Esophagus squamous epithelium (tissue), 5 donors: Measurements from ENCODE around the gene DOCK3. TPM values are rescaled to one million over a fixed set of nuclear protein-coding genes. Genes with fewer than 3 reads are reported as not detected.

Experiments used
- DNase-seq: peaks from one replicate; lab custom pipeline; 2025; lab: John Stamatoyannopoulos, UW
- H3K27ac ChIP-seq, 4 donors: fragments of 200-600 bp; sonication (generic); one replicate each; pipeline ENCODE4 v1.5.1; 2016 to 2019; ENCODE audit warnings: mild to moderate bottlenecking in 1 of 4
- H3K27me3 ChIP-seq, 4 donors: fragments of 200-600 bp; sonication (generic); 1 replicate in 3 of 4; 2 replicates in 1 of 4; pipeline versions ENCODE4 v1.5.1 to v1.6.0; 2017 to 2021; ENCODE audit warnings: antibody characterized with exemption in 1 of 4
- H3K36me3 ChIP-seq, 3 donors: fragments of 200-600 bp; sonication (generic); one replicate each; pipeline ENCODE4 v1.5.1; 2016 to 2019
- H3K4me1 ChIP-seq, 3 donors: fragments of 200-600 bp; sonication (generic); one replicate each; pipeline ENCODE4 v1.5.1; 2017 to 2019
- H3K4me3 ChIP-seq, 4 donors: fragments of 200-600 bp; sonication (generic); 1 replicate in 3 of 4; 2 replicates in 1 of 4; pipeline ENCODE4 v1.5.1; 2016 to 2019; ENCODE audit warnings: mild to moderate bottlenecking in 2 of 4, moderate library complexity in 1 of 4
- H3K9me3 ChIP-seq, 3 donors: fragments of 200-600 bp; sonication (generic); one replicate each; pipeline ENCODE4 v1.5.1; 2016 to 2019
- POLR2A ChIP-seq, 4 donors: fragments of 450-650 bp; IDR thresholded peaks; one replicate each; pipeline ENCODE4 v1.6.1; 2017; ENCODE audit warnings: antibody characterized with exemption in 4 of 4, mild to moderate bottlenecking in 4 of 4, moderate library complexity in 3 of 4
- WGBS, 2 donors: methylation state at CpG; one replicate each; pipeline ENCODE4 v1.1.5; 2018; 5-methylcytosine and 5-hydroxymethylcytosine counted together
- intact Hi-C: fragments of 100-400 bp; cut with DNase I; formaldehyde crosslinking; loops from one replicate; pipeline ENCODE4 v1.15.0; 2022
- total RNA-seq, 4 donors: library from RNA; depleted of rRNA; stranded (reverse); fragments of >200 nt; gene quantifications; one replicate each; pipeline ENCODE4 v1.1.0, GENCODE V29; 2016
- TF ChIP-seq, protein P1 (sequence below), 6 experiments: fragments of 450-650 bp in 4 of 6; fragments of 200-600 bp in 2 of 6; sonication (generic) in 2 of 6; IDR thresholded peaks; one replicate each; pipeline ENCODE4 v1.5.1; 2016 to 2019; ENCODE audit warnings: antibody characterized with exemption in 6 of 6, mild to moderate bottlenecking in 4 of 6, moderate library complexity in 4 of 6
- donor health status: DM: yes; HTN: yes; CAD: no.

Gene DOCK3
- total RNA-seq, 4 donors from 2014 or later = 0.92 to 1.7 (median 1.4) TPM

DNA sequence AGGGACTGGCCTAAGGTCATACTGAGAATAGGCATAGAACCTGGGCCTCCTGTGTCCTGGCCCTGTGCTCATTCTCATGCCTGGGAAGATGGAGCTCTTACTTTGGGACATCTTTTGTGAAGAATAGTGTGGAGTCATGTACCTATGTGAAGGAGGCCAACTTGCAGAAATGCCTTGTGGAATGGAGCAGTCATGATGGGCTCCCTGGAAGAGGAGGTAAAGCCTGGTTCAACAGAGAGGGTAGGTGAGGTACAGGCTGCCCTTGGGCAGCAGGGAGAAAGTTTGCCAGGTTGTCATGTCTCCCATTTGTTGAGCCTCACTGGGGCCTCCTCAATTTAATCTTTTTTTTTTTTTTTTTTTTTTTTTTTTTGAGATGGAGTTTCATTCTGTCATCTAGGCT lies 39.7 kb upstream of the DOCK3 start:
- H3K36me3 ChIP-seq = peaks cover 0 to 28% (median 0%) of the 10 kb centered on the region in 3 donors
- DNase-seq = no peak
- TF ChIP-seq, protein P1, sequence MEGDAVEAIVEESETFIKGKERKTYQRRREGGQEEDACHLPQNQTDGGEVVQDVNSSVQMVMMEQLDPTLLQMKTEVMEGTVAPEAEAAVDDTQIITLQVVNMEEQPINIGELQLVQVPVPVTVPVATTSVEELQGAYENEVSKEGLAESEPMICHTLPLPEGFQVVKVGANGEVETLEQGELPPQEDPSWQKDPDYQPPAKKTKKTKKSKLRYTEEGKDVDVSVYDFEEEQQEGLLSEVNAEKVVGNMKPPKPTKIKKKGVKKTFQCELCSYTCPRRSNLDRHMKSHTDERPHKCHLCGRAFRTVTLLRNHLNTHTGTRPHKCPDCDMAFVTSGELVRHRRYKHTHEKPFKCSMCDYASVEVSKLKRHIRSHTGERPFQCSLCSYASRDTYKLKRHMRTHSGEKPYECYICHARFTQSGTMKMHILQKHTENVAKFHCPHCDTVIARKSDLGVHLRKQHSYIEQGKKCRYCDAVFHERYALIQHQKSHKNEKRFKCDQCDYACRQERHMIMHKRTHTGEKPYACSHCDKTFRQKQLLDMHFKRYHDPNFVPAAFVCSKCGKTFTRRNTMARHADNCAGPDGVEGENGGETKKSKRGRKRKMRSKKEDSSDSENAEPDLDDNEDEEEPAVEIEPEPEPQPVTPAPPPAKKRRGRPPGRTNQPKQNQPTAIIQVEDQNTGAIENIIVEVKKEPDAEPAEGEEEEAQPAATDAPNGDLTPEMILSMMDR (IDR thresholded peaks at IDR 0.05) = no peak
- TF ChIP-seq POLR2A (IDR thresholded peaks at IDR 0.05) = no peak
- peaks cover 8 to 59% (median 9%) of the 10 kb centered on the region in 3 donors for H3K4me1 ChIP-seq
- H3K27me3 ChIP-seq = no peaks in the 10 kb centered on the region
- H3K4me3 ChIP-seq = no peak overlapping the region
- no peak overlapping the region for H3K27ac ChIP-seq
- no peaks in the 10 kb centered on the region for H3K9me3 ChIP-seq
- intact Hi-C loops = no loop called here

DNA sequence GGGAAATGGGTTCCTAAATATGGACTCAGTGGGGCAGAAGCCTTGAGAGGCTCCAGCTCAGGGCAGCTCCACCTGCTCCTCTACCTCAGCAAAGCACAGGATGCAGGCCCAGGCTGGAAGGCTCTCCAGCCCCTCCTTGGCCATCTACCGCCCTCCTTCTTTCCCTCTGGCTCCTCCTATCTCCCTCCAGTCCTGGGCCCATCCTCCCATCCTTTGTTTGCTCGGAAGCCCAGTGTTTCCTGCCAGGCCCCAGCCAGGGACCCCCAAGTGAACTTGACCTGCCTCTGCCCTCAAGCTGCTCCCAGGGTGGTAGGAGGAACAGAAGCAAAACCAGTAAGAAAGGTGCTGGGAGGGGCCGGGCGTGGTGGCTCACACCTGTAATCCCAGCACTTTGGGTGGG lies 37.7 kb upstream of the DOCK3 start:
- Histone ChIP-seq H3K4me1 (peaks cover 5 to 41% (median 6%) of the 10 kb centered on the region in 3 donors), H3K27me3 (no peaks in the 10 kb centered on the region), H3K27ac (peak overlapping the region in 1 of 4 donors; percentile 31), H3K36me3 (peaks cover 7 to 42% (median 14%) of the 10 kb centered on the region in 3 donors), H3K9me3 (no peaks in the 10 kb centered on the region), H3K4me3 (no peak overlapping the region)
- TF ChIP-seq POLR2A (IDR thresholded peaks at IDR 0.05) = no peak
- TF ChIP-seq, protein P1 (IDR thresholded peaks at IDR 0.05) = no peak
- 70 to 87% methylated on average over 3 to 4 of the region's 4 CpGs for WGBS, 2 donors
- no peak for DNase-seq
- intact Hi-C loops = no loop called here

DNA sequence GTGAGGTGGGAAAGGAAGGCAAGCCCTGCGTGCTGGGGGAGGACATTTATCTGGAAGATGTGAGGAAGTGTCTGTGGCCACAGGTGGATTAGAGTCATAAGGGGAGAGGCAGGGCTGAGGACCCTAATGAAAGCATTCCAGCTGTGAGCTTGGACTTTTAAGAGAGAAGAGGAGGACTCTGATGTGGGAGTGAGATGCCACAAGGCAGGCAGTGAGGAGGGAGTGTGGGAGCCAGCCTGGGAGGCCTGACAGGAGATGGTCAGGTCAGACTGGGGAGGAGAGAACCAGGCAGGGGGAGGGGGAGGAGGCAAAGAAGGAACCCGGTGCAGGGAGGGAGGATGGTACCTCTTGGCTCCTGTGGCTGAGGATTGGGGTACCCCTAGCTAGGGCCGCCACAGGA lies 36.8 kb upstream of the DOCK3 start:
- H3K4me3 ChIP-seq = no peak overlapping the region
- no peaks in the 10 kb centered on the region for H3K9me3 ChIP-seq
- H3K27ac ChIP-seq = no peak overlapping the region
- intact Hi-C loops = no loop called here
- H3K36me3 ChIP-seq = peaks cover 11 to 51% (median 14%) of the 10 kb centered on the region in 3 donors
- no peaks in the 10 kb centered on the region for H3K27me3 ChIP-seq
- peaks cover 5 to 38% (median 6%) of the 10 kb centered on the region in 3 donors for H3K4me1 ChIP-seq
- no peak for TF ChIP-seq POLR2A (IDR thresholded peaks at IDR 0.05)
- TF ChIP-seq, protein P1 (IDR thresholded peaks at IDR 0.05) = no peak
- DNase-seq = no peak
- 58 to 71% methylated on average over 3 of the region's 3 CpGs for WGBS, 2 donors

DNA sequence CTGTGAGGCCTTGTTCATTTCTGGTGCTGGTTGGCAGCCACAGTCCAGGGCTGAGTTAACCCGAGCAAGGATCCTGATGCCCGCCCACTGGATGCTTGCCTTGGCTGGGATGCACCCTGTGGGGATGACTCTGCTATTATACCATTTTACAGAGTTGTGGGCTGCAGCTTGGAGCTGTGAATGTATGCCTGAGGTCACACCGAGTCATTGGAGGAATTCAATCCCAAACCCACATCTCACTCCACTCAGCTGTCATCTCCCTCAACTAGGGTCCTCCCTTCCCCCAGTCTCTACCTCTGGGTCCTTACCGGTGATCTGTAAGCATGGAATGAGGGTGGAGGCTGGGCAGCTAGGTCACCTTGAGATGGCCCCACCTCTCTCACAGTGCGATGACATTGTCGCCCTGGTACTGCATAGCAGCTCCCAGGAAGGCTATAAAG lies 35.7 kb upstream of the DOCK3 start:
- TF ChIP-seq, protein P1 (IDR thresholded peaks at IDR 0.05) = no peak
- no peak for TF ChIP-seq POLR2A (IDR thresholded peaks at IDR 0.05)
- Histone ChIP-seq H3K27ac (no peak overlapping the region), H3K27me3 (no peaks in the 10 kb centered on the region), H3K4me3 (no peak overlapping the region), H3K36me3 (peaks cover 11 to 63% (median 15%) of the 10 kb centered on the region in 3 donors), H3K4me1 (peaks cover 5 to 27% (median 6%) of the 10 kb centered on the region in 3 donors), H3K9me3 (no peaks in the 10 kb centered on the region)
- intact Hi-C loops = no loop called here
- 60 to 84% methylated on average over 3 to 4 of the region's 6 CpGs for WGBS, 2 donors
- no peak for DNase-seq

GRCh38 chr3:50642382-50642781 lies 32.3 kb upstream of the DOCK3 start:
- H3K27ac ChIP-seq = no peak overlapping the region
- H3K4me3 ChIP-seq = no peak overlapping the region
- TF ChIP-seq POLR2A (IDR thresholded peaks at IDR 0.05) = no peak
- intact Hi-C loops = no loop called here
- H3K36me3 ChIP-seq = peaks cover 16 to 87% (median 28%) of the 10 kb centered on the region in 3 donors
- H3K9me3 ChIP-seq = no peaks in the 10 kb centered on the region
- no peak for DNase-seq
- no peaks in the 10 kb centered on the region for H3K27me3 ChIP-seq
- WGBS, 2 donors = 71 to 91% methylated on average over 1 of the region's 1 CpG
- H3K4me1 ChIP-seq = peaks cover 0 to 18% (median 0%) of the 10 kb centered on the region in 3 donors

DNA sequence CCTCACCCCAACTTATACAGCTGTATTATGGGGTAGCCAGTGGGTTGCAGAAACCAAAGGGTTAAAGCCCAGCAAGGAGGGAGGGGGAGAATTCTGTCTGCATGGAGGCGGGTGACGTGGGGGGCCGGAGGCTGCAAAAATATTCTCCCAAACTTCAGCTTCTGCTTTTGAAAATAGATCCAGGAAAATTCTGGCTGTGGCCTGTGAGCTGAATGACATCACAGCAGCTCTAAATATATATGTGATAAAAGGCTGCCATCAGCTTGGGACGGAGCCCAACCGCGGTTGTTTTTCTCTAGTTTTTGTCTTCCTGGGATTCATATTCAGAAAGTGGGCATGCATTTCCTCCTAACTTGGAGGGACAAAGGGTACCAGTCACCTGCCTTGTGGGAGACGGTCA lies 30.2 kb upstream of the DOCK3 start:
- no peaks in the 10 kb centered on the region for H3K9me3 ChIP-seq
- H3K4me3 ChIP-seq = no peak overlapping the region
- DNase-seq = no peak
- H3K27ac ChIP-seq = no peak overlapping the region
- H3K4me1 ChIP-seq = no peaks in the 10 kb centered on the region
- TF ChIP-seq POLR2A (IDR thresholded peaks at IDR 0.05) = no peak
- TF ChIP-seq, protein P1 (IDR thresholded peaks at IDR 0.05) = no peak
- H3K36me3 ChIP-seq = peaks cover 24 to 99% (median 28%) of the 10 kb centered on the region in 3 donors
- intact Hi-C loops = no loop called here
- no peaks in the 10 kb centered on the region for H3K27me3 ChIP-seq
- 74 to 75% methylated on average over 7 of the region's 7 CpGs for WGBS, 2 donors
